ENCODE measurements around the gene LFNG. TPM values are rescaled to one million over a fixed set of nuclear protein-coding genes. Genes with fewer than 3 reads are reported as not detected.

Gene LFNG
- total RNA-seq, 1 donor from 2014 or later, result 58.0 TPM

DNA sequence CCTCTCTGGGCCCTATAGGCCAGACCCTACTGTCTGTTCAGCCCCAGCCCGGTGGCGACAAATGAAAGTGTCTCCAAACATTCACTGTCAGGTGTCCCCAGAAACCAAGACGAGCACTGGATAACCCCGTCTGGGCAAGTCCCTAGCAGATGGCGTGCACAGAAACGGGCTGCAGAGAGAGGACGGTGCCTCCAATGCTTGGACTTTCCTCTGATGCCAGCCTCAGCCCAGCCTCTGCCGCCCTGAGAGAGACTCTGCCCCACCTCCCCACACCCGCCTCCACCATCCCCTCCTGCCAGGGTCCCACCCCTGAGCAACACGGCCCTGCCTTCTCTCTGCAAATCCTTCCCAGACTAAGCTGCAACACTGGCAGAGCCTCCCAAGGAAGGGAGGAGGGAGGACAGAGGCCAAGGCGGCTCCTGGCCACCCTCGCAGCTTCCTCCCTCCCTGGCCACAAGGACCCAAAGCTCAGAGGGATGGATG, 7.4 kb upstream of the LFNG start:
- Mint-ChIP-seq H3K27ac (peak overlapping the region; percentile 81), H3K36me3 (no peaks in the 10 kb centered on the region), H3K9me3 (no peaks in the 10 kb centered on the region), H3K27me3 (ENCODE audit: insufficient read depth, low read depth) (peaks cover 10% of the 10 kb centered on the region), H3K4me3 (no peak overlapping the region), H3K4me1 (peaks cover 44% of the 10 kb centered on the region)
- H3K79me2 ChIP-seq (ENCODE audit: low read depth), result no peaks in the 10 kb centered on the region
- no peaks in the 10 kb centered on the region for H3K27me3 ChIP-seq
- H3K9me3 ChIP-seq (ENCODE audit: low read depth), result no peaks in the 10 kb centered on the region
- no peaks in the 10 kb centered on the region for H3K36me3 ChIP-seq
- H3K4me3 ChIP-seq, result no peak overlapping the region
- no peak overlapping the region for H2AFZ ChIP-seq (replicated peaks)
- peaks cover 27% of the 10 kb centered on the region for H3F3A ChIP-seq (ENCODE audit: low read depth)
- H3K9ac ChIP-seq, result no peak overlapping the region
- no peaks in the 10 kb centered on the region for H4K20me1 ChIP-seq (ENCODE audit: low read depth)
- no peak overlapping the region for H3K27ac ChIP-seq
- no peak for DNase-seq (ENCODE audit: low spot score)
- no peak for TF ChIP-seq EZH2 (IDR thresholded peaks at IDR 0.05)
- TF ChIP-seq, protein P1, sequence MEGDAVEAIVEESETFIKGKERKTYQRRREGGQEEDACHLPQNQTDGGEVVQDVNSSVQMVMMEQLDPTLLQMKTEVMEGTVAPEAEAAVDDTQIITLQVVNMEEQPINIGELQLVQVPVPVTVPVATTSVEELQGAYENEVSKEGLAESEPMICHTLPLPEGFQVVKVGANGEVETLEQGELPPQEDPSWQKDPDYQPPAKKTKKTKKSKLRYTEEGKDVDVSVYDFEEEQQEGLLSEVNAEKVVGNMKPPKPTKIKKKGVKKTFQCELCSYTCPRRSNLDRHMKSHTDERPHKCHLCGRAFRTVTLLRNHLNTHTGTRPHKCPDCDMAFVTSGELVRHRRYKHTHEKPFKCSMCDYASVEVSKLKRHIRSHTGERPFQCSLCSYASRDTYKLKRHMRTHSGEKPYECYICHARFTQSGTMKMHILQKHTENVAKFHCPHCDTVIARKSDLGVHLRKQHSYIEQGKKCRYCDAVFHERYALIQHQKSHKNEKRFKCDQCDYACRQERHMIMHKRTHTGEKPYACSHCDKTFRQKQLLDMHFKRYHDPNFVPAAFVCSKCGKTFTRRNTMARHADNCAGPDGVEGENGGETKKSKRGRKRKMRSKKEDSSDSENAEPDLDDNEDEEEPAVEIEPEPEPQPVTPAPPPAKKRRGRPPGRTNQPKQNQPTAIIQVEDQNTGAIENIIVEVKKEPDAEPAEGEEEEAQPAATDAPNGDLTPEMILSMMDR (IDR thresholded peaks at IDR 0.05), result no peak
- no peak for TF ChIP-seq EZH2phosphoT487 (IDR thresholded peaks at IDR 0.05)
- H3K4me2 ChIP-seq, result no peak overlapping the region
- H3K4me1 ChIP-seq, result peaks cover 51% of the 10 kb centered on the region

DNA sequence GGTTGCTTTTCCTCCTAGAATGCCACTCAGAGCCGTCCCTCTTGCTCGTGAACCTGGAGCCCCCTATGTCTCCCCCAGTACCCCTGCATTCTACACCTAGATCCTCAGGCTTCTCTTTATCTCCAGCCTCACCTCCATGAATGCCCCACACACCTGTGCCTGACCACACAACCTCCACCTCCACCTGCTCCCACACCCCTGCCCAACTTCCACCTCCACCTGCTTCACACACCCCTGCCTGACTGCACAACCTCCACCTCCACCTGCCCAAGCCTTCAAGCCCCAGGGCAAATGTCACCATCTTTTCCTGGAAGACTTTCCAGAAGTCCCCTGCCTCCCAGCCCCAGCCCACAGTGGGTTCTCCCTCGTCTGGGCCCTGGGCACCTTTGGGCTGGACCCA, 6.9 kb upstream of the LFNG start:
- peaks cover 30% of the 10 kb centered on the region for H3F3A ChIP-seq (ENCODE audit: low read depth)
- no peak overlapping the region for H3K9ac ChIP-seq
- H3K27ac ChIP-seq, result no peak overlapping the region
- no peak for TF ChIP-seq EZH2 (IDR thresholded peaks at IDR 0.05)
- no peak for TF ChIP-seq EZH2phosphoT487 (IDR thresholded peaks at IDR 0.05)
- TF ChIP-seq, protein P1 (IDR thresholded peaks at IDR 0.05), result no peak
- Mint-ChIP-seq H3K36me3 (no peaks in the 10 kb centered on the region), H3K4me3 (peak overlapping the region; percentile 17), H3K4me1 (peaks cover 44% of the 10 kb centered on the region), H3K27ac (peak overlapping the region; percentile 81), H3K27me3 (ENCODE audit: insufficient read depth, low read depth) (peaks cover 9% of the 10 kb centered on the region), H3K9me3 (no peaks in the 10 kb centered on the region)
- peaks cover 56% of the 10 kb centered on the region for H3K4me1 ChIP-seq
- H3K4me3 ChIP-seq, result no peak overlapping the region
- no peak overlapping the region for H2AFZ ChIP-seq (replicated peaks)
- no peaks in the 10 kb centered on the region for H3K9me3 ChIP-seq (ENCODE audit: low read depth)
- no peaks in the 10 kb centered on the region for H3K79me2 ChIP-seq (ENCODE audit: low read depth)
- no peaks in the 10 kb centered on the region for H4K20me1 ChIP-seq (ENCODE audit: low read depth)
- H3K27me3 ChIP-seq, result no peaks in the 10 kb centered on the region
- H3K36me3 ChIP-seq, result no peaks in the 10 kb centered on the region
- H3K4me2 ChIP-seq, result no peak overlapping the region
- DNase-seq (ENCODE audit: low spot score), result no peak

DNA sequence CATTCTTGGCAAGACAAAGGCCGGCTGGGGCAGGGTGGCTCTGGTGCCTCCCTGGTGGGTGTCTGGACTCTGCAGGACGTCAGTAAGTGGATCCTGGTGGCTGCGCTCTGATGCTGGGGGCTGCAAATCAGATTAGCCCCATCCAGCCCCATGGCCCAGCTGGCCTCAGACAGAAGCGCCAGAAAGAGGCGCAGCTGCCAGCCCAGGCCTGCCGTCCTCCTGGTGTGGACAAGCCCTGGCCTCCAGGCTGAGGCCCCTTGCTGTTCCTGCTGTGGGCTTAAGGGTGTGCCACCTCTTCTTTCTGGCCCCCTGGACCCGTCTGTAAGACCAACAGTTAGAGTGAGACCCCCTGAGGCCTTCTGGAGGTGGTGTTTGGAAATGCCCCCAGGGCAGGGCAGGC, 5.9 kb upstream of the LFNG start:
- H3K4me3 ChIP-seq, result no peak overlapping the region
- no peaks in the 10 kb centered on the region for H3K9me3 ChIP-seq (ENCODE audit: low read depth)
- H3K4me3 Mint-ChIP-seq, result no peak overlapping the region
- no peak overlapping the region for H3K4me2 ChIP-seq
- H3K36me3 ChIP-seq, result no peaks in the 10 kb centered on the region
- peaks cover 11% of the 10 kb centered on the region for H3K27me3 Mint-ChIP-seq (ENCODE audit: insufficient read depth, low read depth)
- no peak overlapping the region for H3K27ac Mint-ChIP-seq
- TF ChIP-seq EZH2 (IDR thresholded peaks at IDR 0.05) (no peak), EZH2phosphoT487 (IDR thresholded peaks at IDR 0.05) (no peak)
- TF ChIP-seq, protein P1 (IDR thresholded peaks at IDR 0.05), result no peak
- no peak overlapping the region for H3K27ac ChIP-seq
- peaks cover 30% of the 10 kb centered on the region for H3F3A ChIP-seq (ENCODE audit: low read depth)
- H3K9me3 Mint-ChIP-seq, result no peaks in the 10 kb centered on the region
- peaks cover 6% of the 10 kb centered on the region for H3K27me3 ChIP-seq
- DNase-seq (ENCODE audit: low spot score), result no peak
- no peak overlapping the region for H2AFZ ChIP-seq (replicated peaks)
- H3K79me2 ChIP-seq (ENCODE audit: low read depth), result no peaks in the 10 kb centered on the region
- no peaks in the 10 kb centered on the region for H4K20me1 ChIP-seq (ENCODE audit: low read depth)
- peaks cover 44% of the 10 kb centered on the region for H3K4me1 Mint-ChIP-seq
- peaks cover 59% of the 10 kb centered on the region for H3K4me1 ChIP-seq
- H3K9ac ChIP-seq, result no peak overlapping the region
- H3K36me3 Mint-ChIP-seq, result no peaks in the 10 kb centered on the region

Measured in neural progenitor cell (in vitro differentiated cells).